ENCODE measurements around the gene IRF1. TPM values are rescaled to one million over a fixed set of nuclear protein-coding genes. Genes with fewer than 3 reads are reported as not detected.

Gene IRF1
- total RNA-seq, 1 experiment from 2014 or later, result 5.7 TPM

- Histone ChIP-seq H3K4me1 (ENCODE audit: insufficient read depth, low read length, poor library complexity, severe bottlenecking) (no peaks in the 10 kb centered on the region), H3K9me3 (ENCODE audit: low read depth, low read length, poor library complexity, severe bottlenecking) (no peaks in the 10 kb centered on the region), H3K27ac (ENCODE audit: low read depth, low read length, poor library complexity, severe bottlenecking) (no peak overlapping the region), H3K4me3 (ENCODE audit: low read depth, low read length, poor library complexity, severe bottlenecking) (no peak overlapping the region), H3K27me3 (replicated peaks; ENCODE audit: insufficient read depth, low read depth, low read length, poor library complexity) (no peaks in the 10 kb centered on the region), H3K36me3 (ENCODE audit: insufficient read depth, low read length, poor library complexity, severe bottlenecking) (no peaks in the 10 kb centered on the region)
- intact Hi-C loops (cut with micrococcal nuclease; ENCODE audit: unreplicated experiment), result no loop called here
- no peak for DNase-seq (ENCODE audit: low spot score)
- ChIA-PET POLR2A (ENCODE audit: low non-redundant PET) (no interaction called here), CTCF (no interaction called here)
- BruUV-seq (replicated peaks), result no TSS peak
- TF ChIP-seq, protein P1, sequence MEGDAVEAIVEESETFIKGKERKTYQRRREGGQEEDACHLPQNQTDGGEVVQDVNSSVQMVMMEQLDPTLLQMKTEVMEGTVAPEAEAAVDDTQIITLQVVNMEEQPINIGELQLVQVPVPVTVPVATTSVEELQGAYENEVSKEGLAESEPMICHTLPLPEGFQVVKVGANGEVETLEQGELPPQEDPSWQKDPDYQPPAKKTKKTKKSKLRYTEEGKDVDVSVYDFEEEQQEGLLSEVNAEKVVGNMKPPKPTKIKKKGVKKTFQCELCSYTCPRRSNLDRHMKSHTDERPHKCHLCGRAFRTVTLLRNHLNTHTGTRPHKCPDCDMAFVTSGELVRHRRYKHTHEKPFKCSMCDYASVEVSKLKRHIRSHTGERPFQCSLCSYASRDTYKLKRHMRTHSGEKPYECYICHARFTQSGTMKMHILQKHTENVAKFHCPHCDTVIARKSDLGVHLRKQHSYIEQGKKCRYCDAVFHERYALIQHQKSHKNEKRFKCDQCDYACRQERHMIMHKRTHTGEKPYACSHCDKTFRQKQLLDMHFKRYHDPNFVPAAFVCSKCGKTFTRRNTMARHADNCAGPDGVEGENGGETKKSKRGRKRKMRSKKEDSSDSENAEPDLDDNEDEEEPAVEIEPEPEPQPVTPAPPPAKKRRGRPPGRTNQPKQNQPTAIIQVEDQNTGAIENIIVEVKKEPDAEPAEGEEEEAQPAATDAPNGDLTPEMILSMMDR (conservative IDR thresholded peaks at IDR 0.05; ENCODE audit: low read depth, low read length), result no peak
- no peak for TF ChIP-seq EZH2 (IDR thresholded peaks at IDR 0.05; ENCODE audit: borderline replicate concordance, low read depth, low read length, poor library complexity, severe bottlenecking)
Measured at GRCh38 chr5:132471944-132472343, 18.6 kb downstream of the IRF1 start.

GRCh38 chr5:132471151-132471907, 19.2 kb downstream of the IRF1 start:
- intact Hi-C loops (cut with micrococcal nuclease; ENCODE audit: unreplicated experiment), result no loop called here
- Histone ChIP-seq H3K4me1 (ENCODE audit: insufficient read depth, low read length, poor library complexity, severe bottlenecking) (no peaks in the 10 kb centered on the region), H3K9me3 (ENCODE audit: low read depth, low read length, poor library complexity, severe bottlenecking) (no peaks in the 10 kb centered on the region), H3K27me3 (replicated peaks; ENCODE audit: insufficient read depth, low read depth, low read length, poor library complexity) (no peaks in the 10 kb centered on the region), H3K27ac (ENCODE audit: low read depth, low read length, poor library complexity, severe bottlenecking) (no peak overlapping the region), H3K4me3 (ENCODE audit: low read depth, low read length, poor library complexity, severe bottlenecking) (no peak overlapping the region), H3K36me3 (ENCODE audit: insufficient read depth, low read length, poor library complexity, severe bottlenecking) (no peaks in the 10 kb centered on the region)
- TF ChIP-seq EZH2 (IDR thresholded peaks at IDR 0.05; ENCODE audit: borderline replicate concordance, low read depth, low read length, poor library complexity, severe bottlenecking), result no peak
- TF ChIP-seq, protein P1 (conservative IDR thresholded peaks at IDR 0.05; ENCODE audit: low read depth, low read length), result no peak
- no TSS peak for BruUV-seq (replicated peaks)
- DNase-seq (ENCODE audit: low spot score), result no peak
- CTCF ChIA-PET, result interaction anchor here (0.5 kb wide), 1 partner anchor 22 kb away, joined by 4 read pairs; no protein-coding TSS in a partner anchor
- POLR2A ChIA-PET (ENCODE audit: low non-redundant PET), result no interaction called here

- TF ChIP-seq, protein P1 (conservative IDR thresholded peaks at IDR 0.05; ENCODE audit: low read depth, low read length), result no peak
- TF ChIP-seq EZH2 (IDR thresholded peaks at IDR 0.05; ENCODE audit: borderline replicate concordance, low read depth, low read length, poor library complexity, severe bottlenecking), result no peak
- Histone ChIP-seq H3K9me3 (ENCODE audit: low read depth, low read length, poor library complexity, severe bottlenecking) (no peaks in the 10 kb centered on the region), H3K27me3 (replicated peaks; ENCODE audit: insufficient read depth, low read depth, low read length, poor library complexity) (no peaks in the 10 kb centered on the region), H3K4me1 (ENCODE audit: insufficient read depth, low read length, poor library complexity, severe bottlenecking) (no peaks in the 10 kb centered on the region), H3K27ac (ENCODE audit: low read depth, low read length, poor library complexity, severe bottlenecking) (no peak overlapping the region), H3K36me3 (ENCODE audit: insufficient read depth, low read length, poor library complexity, severe bottlenecking) (no peaks in the 10 kb centered on the region), H3K4me3 (ENCODE audit: low read depth, low read length, poor library complexity, severe bottlenecking) (no peak overlapping the region)
- intact Hi-C loops (cut with micrococcal nuclease; ENCODE audit: unreplicated experiment), result no loop called here
- POLR2A ChIA-PET (ENCODE audit: low non-redundant PET), result no interaction called here
- no TSS peak for BruUV-seq (replicated peaks)
- no peak for DNase-seq (ENCODE audit: low spot score)
- CTCF ChIA-PET, result no interaction called here
Measured at GRCh38 chr5:132470596-132470995, 20.0 kb downstream of the IRF1 start.

All from A673 (cell line).